GM12891 (cell line): Measurements from ENCODE around the gene CSMD2.

ENCODE experiments used
- DNase-seq: peaks from one replicate; pipeline ENCODE4 v3.0.0; 2011; ENCODE audit warnings: low spot score; ENCODE audit not compliant: insufficient read length
- FAIRE-seq: peaks from 2 replicates; lab custom pipeline; 2011; peaks lifted over from hg19 to GRCh38; lab: Jason Lieb, UNC
- PAX5 ChIP-seq: IDR thresholded peaks from 2 replicates; pipeline ENCODE4 v1.6.1; 2011; ENCODE audit warnings: low read length, moderate library complexity, mild to moderate bottlenecking; ENCODE audit not compliant: insufficient read depth, severe bottlenecking
- POLR2A ChIP-seq: IDR thresholded peaks from 2 replicates; pipeline ENCODE4 v1.6.1; 2011; ENCODE audit warnings: low read depth, low read length, control low read depth
- POLR2AphosphoS5 ChIP-seq: IDR thresholded peaks from 2 replicates; pipeline ENCODE4 v1.6.1; 2011; ENCODE audit warnings: low read depth, low read length, control low read depth
- POU2F2 ChIP-seq: IDR thresholded peaks from 2 replicates; pipeline ENCODE4 v1.6.1; 2011; ENCODE audit warnings: low read depth, mild to moderate bottlenecking, control low read depth, low read length, moderate library complexity
- SPI1 ChIP-seq: IDR thresholded peaks from 2 replicates; pipeline ENCODE4 v1.6.1; 2011; ENCODE audit warnings: low read depth, low read length, control low read depth
- TAF1 ChIP-seq: IDR thresholded peaks from 2 replicates; pipeline ENCODE4 v1.6.1; 2011; ENCODE audit warnings: low read depth, low read length, control low read depth

The CSMD2 gene

DNA sequence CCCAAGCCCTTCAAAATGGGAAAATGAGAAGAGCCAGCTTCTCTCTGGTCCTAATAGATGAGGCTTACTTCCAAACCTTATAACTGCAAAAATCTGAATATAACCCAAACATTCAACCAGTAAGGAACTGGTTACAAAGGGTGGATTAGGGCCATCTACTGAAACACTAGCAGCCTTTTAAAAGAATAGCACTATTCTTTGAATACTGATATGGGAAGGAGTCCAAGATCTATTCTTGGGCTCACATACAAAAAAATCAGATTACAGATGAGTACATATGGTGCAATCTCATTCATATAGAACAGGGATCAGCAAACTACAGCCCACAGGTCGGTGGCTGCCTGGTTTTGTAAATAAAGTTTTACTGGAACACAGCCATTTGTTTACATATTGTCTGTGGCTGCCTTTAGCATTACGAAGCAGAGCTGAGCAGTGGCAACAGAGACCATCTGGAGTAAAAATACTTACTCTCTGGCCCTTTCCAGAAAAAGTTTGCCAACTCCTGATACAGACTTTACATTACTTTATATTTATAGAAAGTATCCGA is 524.8 kb downstream of the CSMD2 start:
- no peak for FAIRE-seq

DNA sequence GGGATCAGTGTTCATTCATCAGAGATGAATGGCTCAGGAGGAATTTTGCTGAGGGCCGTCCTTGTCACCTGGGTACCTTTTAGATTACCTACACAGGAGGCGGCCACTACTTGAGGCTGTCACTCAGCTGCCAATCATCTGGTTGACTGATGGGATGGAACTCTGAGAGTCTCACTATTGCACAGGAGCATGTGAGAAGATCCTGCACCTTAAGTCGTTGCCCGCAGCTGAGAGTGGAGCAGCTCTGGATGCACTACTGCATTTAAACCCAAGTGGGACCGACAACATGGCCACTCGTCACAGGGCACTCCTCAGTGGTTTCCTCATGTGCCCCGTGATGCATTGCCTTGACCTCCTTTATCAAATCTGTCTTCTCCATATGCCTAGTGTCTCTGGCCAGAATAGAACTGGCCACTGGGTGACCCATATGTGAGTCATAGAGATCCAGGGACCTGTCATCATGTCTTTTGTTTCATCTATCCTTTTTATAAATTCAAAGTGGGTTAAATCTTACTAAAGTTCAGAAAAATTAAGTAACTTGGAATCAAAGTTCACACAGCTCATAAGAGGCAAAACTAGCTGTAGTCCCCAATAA is 527.1 kb downstream of the CSMD2 start:
- no peak for TF ChIP-seq SPI1
- no peak for TF ChIP-seq PAX5
- TF ChIP-seq TAF1: no peak
- no peak for TF ChIP-seq POLR2A
- TF ChIP-seq POLR2AphosphoS5: no peak
- no peak for TF ChIP-seq POU2F2
- no peak for DNase-seq
- FAIRE-seq: no peak

More for the DNA sequence above, 524.8 kb downstream of the CSMD2 start:
- no peak for DNase-seq
- TF ChIP-seq POLR2AphosphoS5 (no peak), SPI1 (no peak)

DNA sequence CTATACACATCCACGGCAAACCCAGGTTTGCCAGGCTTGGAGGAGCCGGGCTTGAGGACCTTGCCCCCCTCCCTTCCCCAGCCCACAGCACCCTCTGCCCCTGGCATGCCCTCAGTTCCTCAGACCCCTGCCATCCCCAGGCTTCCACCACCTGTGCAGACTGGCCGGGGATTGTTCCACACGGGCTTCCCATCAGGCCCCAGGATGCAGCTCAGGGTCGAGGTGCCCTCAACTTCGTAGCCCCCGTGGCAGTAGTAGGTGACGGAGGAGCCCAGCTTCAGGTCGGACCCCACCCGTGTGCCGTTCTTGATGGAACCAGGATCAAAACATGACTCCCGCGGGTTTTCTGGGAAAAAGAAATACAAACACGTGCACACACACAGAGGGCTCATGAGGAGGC is 528.8 kb downstream of the CSMD2 start:
- TF ChIP-seq SPI1: no peak
- TF ChIP-seq PAX5: no peak
- no peak for TF ChIP-seq POLR2AphosphoS5
- TF ChIP-seq POU2F2: no peak
- TF ChIP-seq POLR2A: no peak
- no peak for TF ChIP-seq TAF1
- FAIRE-seq (no peak), DNase-seq (no peak)

DNA sequence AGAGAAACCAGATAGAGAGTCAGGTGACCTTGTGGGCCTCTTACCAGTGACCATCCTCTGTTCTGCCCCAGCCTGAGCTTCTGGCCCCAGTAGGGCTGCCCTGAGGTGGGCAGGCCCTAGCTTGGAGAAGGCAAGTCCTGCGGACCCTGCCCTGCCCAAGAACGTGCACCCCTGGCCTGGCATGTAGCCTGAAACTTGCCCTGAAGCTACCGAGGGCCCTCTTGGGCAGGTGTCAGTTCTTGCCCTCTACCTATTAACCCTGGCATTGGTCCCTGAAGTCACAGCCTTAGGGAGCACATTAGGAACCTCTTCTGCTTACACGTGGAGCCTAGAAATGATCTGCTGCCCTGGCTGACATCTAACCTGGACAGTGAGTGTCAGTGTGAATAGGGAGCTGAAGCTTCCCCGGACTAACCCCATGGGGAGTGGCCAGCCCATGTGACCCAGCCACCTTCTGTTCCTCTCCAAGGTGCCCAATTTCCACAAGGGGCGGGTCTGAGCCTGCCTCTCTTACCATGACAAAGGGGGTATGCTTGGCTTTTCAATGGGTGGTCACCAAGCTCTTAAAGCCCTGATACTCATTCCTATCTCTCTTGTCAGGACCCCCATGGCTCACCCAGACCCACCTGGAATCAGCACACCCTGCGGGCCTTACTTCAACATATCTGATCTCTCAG is 529.6 kb downstream of the CSMD2 start:
- FAIRE-seq: no peak
- TF ChIP-seq POU2F2 (no peak), POLR2AphosphoS5 (no peak), TAF1 (no peak), PAX5 (no peak), POLR2A (no peak), SPI1 (no peak)
- no peak for DNase-seq

DNA sequence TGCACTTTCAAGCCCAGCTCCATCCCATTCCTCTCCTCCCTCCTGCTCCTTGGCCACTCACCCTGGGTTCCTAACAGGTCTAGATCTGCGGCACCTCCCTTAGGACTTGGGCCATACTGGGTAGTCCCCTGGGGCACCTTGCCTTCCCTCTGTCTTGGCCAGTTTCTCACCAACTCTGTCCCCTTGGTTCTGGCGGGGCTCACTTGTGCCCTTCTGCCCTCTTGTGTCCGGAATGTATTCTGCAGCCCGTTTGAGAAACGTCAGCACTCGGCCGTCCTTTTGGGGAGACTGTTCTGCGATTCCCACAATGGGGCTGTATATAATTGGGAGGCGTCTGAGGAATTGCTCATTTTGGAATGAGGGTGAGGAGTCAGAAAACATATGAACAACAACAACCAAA is 530.2 kb downstream of the CSMD2 start:
- TF ChIP-seq TAF1 (no peak), POLR2A (no peak), POU2F2 (no peak), PAX5 (no peak), SPI1 (no peak), POLR2AphosphoS5 (no peak)
- FAIRE-seq: peak; percentile 57
- no peak for DNase-seq

DNA sequence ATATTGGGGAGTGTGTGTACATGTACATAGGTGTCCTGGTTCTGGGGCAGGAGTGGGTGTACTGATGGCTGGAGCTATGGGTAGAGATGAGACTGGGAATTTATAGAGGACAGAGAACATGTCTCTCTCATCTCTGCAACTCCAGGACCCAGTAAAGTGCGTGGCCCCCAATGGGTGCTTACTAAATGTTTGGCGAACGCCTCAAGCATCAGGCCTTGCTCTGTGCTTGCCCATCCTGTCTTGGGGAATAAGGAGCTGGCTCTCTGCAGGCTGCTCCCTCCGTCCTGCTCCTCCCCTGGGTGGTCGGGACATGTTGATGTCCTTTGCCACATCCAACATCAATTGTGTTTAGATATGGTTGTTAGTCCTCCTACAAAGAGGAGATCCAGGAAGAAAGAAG is 530.9 kb downstream of the CSMD2 start:
- DNase-seq: no peak
- no peak for FAIRE-seq
- no peak for TF ChIP-seq TAF1
- TF ChIP-seq POLR2AphosphoS5: no peak
- no peak for TF ChIP-seq SPI1

DNA sequence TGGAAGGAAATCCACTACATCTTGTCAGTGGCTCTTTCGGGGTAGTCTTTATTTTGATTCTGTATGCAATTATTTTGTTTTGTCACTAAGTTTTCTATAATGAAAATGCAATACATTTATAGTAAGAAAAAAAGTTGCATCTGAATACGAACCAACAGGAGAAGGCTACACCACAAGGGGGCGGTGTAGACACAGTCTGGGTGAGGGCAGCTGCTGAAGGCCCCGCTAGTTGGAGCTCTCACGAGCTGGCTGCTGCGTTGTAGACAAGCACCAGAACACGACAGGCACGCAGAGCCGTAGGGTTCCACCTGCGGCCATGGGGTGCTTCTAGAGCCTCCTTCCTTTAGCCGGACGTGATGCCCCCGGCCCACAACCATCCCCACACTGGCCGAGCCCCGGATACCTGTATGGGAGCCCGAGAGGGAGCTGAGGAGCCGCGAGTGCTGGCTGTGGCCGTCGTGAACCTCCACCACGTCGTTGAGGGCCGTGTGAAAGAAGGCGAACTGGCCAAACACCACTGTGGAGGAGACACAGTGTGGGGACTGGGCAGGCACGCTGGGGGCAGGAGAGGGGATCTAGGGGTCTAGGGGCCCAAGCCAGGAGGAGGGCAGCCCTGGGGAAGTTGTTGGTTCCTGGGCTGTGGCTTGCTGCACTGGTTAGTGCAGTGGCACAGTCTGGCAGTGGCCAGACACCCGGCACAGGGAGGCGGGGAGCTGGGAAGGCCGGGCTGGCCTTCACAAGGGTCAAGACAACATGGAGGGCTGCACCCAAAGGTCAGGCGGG is 531.8 kb downstream of the CSMD2 start:
- no peak for TF ChIP-seq PAX5
- TF ChIP-seq SPI1: no peak
- TF ChIP-seq POLR2A: no peak
- no peak for TF ChIP-seq POLR2AphosphoS5
- no peak for TF ChIP-seq POU2F2
- no peak for TF ChIP-seq TAF1
- FAIRE-seq: peak; percentile 93
- DNase-seq: peak; percentile 71

DNA sequence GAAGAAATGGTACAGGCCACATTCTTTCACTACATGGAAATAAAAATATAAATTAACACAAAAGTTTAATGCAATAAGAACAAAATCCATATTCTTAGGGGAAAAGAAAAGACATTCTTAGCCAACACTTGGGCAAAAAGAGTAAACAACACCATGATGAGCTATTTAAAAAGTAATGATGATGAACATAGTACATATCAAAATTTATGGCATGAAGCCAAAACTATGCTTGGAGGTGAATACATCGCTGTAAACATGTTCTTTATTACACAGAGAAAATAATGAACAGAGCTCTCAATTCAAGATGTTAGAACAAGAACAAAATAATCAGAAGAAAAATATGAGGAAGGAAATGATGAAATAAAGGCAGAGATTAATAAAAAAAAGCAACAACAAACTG is 534.3 kb downstream of the CSMD2 start:
- TF ChIP-seq POU2F2: no peak
- no peak for TF ChIP-seq SPI1
- TF ChIP-seq TAF1: no peak
- no peak for TF ChIP-seq POLR2A
- no peak for TF ChIP-seq POLR2AphosphoS5
- no peak for TF ChIP-seq PAX5
- FAIRE-seq (no peak), DNase-seq (no peak)

DNA sequence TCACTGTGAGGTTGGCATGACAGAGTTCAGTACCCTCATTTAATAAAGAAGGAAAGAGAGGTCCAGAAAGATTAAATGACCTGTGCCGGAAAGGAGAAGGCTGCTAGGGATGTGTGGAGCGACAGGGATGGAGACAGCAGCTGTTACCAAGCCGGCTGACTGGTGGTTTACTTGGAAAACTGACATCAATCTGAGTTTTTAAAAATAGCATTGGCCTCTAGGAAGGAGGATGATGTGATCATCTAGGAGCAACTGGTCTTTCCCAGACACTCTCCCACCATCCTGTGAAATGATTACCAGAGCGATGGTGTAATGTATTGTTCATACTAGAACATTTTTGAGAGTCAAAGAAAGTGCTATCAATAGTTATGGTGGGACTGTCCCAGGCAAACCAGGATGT is 538.2 kb downstream of the CSMD2 start:
- FAIRE-seq: no peak
- no peak for TF ChIP-seq POLR2AphosphoS5
- TF ChIP-seq POLR2A: no peak
- no peak for TF ChIP-seq TAF1
- TF ChIP-seq SPI1: no peak
- TF ChIP-seq PAX5: no peak
- no peak for TF ChIP-seq POU2F2
- DNase-seq: no peak
